ENCODE results near the gene TEFM. TPM values are rescaled to one million over a fixed set of nuclear protein-coding genes. Genes with fewer than 3 reads are reported as not detected.

The TEFM gene
- total and polyA plus RNA-seq, 8 donors: 3.2 to 6.9 (median 5.5) TPM

GRCh38 chr17:30894236-30894635 is 11.8 kb downstream of the TEFM start:
- FAIRE-seq (no peak), ATAC-seq (no peak), DNase-seq (no peak)
- H3K4me3 ChIP-seq: no peak overlapping the region
- H3K27ac ChIP-seq: no peak overlapping the region
- H3K36me3 ChIP-seq: peaks cover 0 to 3% (median 0%) of the 10 kb centered on the region in 3 donors
- H3K9me3 ChIP-seq: no peaks in the 10 kb centered on the region
- intact Hi-C loops (cut with DNase I): no loop called here
- no peak for TF ChIP-seq CTCF (IDR thresholded peaks at IDR 0.05)
- no peaks in the 10 kb centered on the region for H3K27me3 ChIP-seq
- 88 to 96% methylated on average over 3 of the region's 3 CpGs for WGBS, 2 donors
- H3K4me1 ChIP-seq: no peaks in the 10 kb centered on the region

- no peaks in the 10 kb centered on the region for H3K36me3 ChIP-seq
- H3K4me1 ChIP-seq: no peaks in the 10 kb centered on the region
- no peak overlapping the region for H3K4me3 ChIP-seq
- FAIRE-seq: no peak
- no peak for ATAC-seq
- H3K27me3 ChIP-seq: no peaks in the 10 kb centered on the region
- no peak overlapping the region for H3K27ac ChIP-seq
- no peaks in the 10 kb centered on the region for H3K9me3 ChIP-seq
- intact Hi-C loops (cut with DNase I): no loop called here
- WGBS, 2 donors: 96 to 100% methylated on average over 5 of the region's 5 CpGs
- no peak for DNase-seq
- no peak for TF ChIP-seq CTCF (IDR thresholded peaks at IDR 0.05)
Observed at GRCh38 chr17:30886187-30886586, 19.9 kb downstream of the TEFM start.

- ATAC-seq (no peak), DNase-seq (no peak), FAIRE-seq (no peak)
- whole genome bisulfite sequencing, 2 donors: 94 to 97% methylated on average over 6 of the region's 6 CpGs
- no peaks in the 10 kb centered on the region for H3K27me3 ChIP-seq
- no peak for TF ChIP-seq CTCF (IDR thresholded peaks at IDR 0.05)
- no peaks in the 10 kb centered on the region for H3K36me3 ChIP-seq
- no peak overlapping the region for H3K4me3 ChIP-seq
- no peak overlapping the region for H3K27ac ChIP-seq
- intact Hi-C loops (cut with DNase I): no loop called here
- no peaks in the 10 kb centered on the region for H3K9me3 ChIP-seq
- no peaks in the 10 kb centered on the region for H3K4me1 ChIP-seq
Observed at GRCh38 chr17:30869005-30869404, 37.0 kb downstream of the TEFM start.

- no peaks in the 10 kb centered on the region for H3K27me3 ChIP-seq
- H3K4me3 ChIP-seq: no peak overlapping the region
- FAIRE-seq: no peak
- no peaks in the 10 kb centered on the region for H3K36me3 ChIP-seq
- no peak for TF ChIP-seq CTCF (IDR thresholded peaks at IDR 0.05)
- no peaks in the 10 kb centered on the region for H3K4me1 ChIP-seq
- ATAC-seq: no peak
- intact Hi-C loops (cut with DNase I): no loop called here
- no peak overlapping the region for H3K27ac ChIP-seq
- no peaks in the 10 kb centered on the region for H3K9me3 ChIP-seq
- 100% methylated on average over 1 of the region's 1 CpG for WGBS, 2 donors
- DNase-seq: no peak
Observed at GRCh38 chr17:30864636-30865035, 41.4 kb downstream of the TEFM start.

- H3K36me3 ChIP-seq: no peaks in the 10 kb centered on the region
- 93 to 95% methylated on average over 9 of the region's 9 CpGs for WGBS, 2 donors
- no peak overlapping the region for H3K4me3 ChIP-seq
- TF ChIP-seq CTCF (IDR thresholded peaks at IDR 0.05): no peak
- H3K27me3 ChIP-seq: no peaks in the 10 kb centered on the region
- no peaks in the 10 kb centered on the region for H3K4me1 ChIP-seq
- no peak overlapping the region for H3K27ac ChIP-seq
- H3K9me3 ChIP-seq: no peaks in the 10 kb centered on the region
- intact Hi-C loops (cut with DNase I): no loop called here
- DNase-seq (no peak), ATAC-seq (no peak), FAIRE-seq (no peak)
Observed at GRCh38 chr17:30858556-30859250, 47.3 kb downstream of the TEFM start.

Data from pancreas (tissue), 10 donors.